GM19025 (cell line): ENCODE results near the gene GPRASP3.

ENCODE experiments used
- ATAC-seq: cut with Tn5 transposase; IDR thresholded peaks from one replicate; pipeline ENCODE4 v1.9.1; 2021; ENCODE audit warnings: mild to moderate bottlenecking, low read depth, moderate library complexity; ENCODE audit not compliant: unreplicated experiment

Gene GPRASP3

DNA sequence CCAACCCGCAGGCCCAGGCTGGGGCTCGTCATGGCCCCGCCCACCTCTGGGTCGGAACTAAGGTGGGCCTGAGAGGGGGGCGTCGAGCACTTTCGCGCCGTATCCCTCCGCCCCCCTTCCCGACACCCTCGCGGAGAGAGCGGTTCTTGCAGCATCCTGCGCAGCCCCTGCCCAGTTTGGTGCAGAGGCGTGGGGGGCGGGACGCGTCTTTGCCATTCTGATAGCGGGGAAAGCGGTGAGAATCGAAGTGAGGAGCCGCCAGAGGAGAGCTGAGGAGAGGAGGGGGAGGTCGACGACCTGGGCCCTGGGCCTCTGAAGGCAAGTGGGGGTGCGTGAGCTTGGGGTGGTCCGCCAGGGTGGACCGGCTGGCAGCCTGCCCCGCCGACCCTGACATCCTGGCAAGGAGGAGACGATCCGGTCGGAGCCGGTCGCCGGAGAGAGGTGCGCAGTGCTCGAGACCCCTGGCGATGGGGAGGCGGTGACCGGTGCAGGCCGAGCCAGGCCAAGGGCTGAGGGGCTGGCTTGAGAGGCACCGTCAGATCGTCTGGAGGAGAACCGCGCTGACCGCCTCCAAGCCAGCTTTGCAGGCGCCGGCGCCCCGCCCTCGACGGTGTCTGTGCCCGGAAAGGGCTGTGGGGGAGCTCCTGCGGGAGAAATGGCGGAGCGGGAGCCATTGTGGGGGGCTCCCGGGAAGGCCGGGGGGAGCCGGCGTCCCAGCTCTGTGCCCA is 25.5 kb downstream of the GPRASP3 start:
- ATAC-seq, result no peak

DNA sequence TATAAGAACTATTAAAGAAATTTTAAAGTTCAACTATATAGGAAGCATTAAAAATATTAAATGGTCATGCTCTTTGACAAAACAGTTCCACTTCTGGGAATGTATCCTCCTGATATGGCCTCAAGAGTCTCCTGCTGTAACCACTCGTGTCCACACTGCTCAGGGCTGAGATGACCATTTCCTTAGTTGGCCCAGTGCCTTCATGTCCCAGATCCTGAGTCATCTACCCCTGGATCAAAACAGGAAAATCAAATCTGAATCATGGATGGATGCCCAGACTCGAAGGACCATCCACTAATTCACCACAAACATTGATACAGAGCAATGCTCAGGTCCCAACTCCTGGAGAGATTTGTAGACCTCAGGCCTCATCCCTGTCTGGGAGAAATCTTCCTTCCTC is 44.7 kb downstream of the GPRASP3 start:
- no peak for ATAC-seq

DNA sequence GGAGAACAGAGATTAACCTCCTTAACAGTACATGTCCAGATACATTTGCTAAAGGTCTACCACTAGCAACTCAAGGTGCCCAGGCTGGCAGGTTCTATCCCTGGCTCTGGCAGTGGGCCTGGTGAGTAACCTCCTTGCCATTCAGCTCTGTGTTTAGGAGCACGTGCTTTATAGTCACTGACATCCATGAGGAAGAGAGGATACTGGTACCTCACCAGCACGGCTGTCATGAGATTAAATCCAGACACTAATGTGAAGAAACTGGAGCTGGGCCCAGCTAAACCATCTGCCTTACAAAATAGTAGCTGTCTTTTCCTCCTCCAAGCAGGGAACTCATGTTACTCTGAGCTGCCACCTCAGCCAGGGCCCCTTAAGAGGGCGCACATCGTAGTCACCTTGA is 45.3 kb downstream of the GPRASP3 start:
- no peak for ATAC-seq

DNA sequence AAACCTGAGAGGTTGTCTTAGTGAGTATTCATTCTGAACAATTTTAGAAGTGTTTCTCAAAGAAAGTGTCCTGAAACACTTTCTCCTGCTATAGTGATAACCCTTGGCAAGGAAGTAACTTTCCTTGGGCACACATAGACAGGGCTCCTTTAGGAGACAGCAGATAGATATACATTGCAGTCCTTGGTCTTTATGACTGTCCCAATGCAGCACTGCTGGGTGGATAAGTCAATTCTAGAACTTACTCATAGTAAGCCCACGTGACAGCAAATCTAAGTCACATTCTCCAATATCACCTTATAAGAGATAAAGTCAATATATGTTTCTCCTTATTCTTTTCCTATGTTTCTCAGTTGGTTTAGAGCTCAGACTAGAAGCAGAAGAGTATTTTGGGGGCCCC is 46.7 kb downstream of the GPRASP3 start:
- no peak for ATAC-seq

DNA sequence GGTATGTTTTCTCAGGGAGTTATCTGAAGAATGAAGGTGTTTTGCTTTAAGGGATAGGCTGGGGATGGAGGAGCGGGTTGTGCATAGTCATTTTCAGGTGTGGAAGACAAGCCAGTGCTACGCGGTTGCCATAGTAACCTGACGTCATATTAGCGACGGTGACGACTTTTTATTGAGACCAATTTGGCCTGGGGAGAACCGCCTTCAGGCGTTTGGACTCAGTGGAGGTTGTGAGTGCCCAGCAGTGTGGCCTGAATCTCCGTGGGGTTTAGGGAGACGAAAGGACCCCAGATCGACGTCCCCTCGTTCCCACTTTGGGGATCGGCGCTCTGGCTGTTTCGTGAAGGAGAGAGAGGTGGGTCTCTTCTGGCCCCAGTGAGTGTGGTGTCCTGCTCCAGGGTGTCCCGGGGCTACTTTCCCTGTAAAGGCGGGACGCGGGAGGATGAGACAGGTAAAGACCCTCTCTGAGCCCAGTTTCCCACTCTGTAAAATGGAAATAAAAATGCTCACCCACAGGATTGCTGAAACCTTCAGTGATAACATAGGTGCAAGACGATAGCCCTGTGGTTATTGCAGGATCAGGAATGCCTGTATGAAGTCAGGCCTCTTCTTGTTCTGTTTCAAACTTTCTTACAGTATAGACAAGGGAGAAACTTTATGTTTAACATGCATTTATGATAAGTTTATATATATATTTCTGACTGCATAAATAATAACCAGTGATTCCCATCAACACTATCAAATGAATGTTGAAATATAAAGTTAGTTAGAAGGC is 48.6 kb downstream of the GPRASP3 start:
- peak; percentile 92 for ATAC-seq
